ENCODE results near the gene TTLL11. TPM values are rescaled to one million over a fixed set of nuclear protein-coding genes. Genes with fewer than 3 reads are reported as not detected.

Gene TTLL11
- total RNA-seq, 2 experiments from 2014 or later, result 2.6 to 3.3 TPM

GRCh38 chr9:122100756-122101155 lies 7.6 kb upstream of the TTLL11 start:
- DNase-seq, result no peak
- Mint-ChIP-seq H3K4me3 (no peak overlapping the region), H3K27ac (no peak overlapping the region), H3K27me3 (ENCODE audit: low read depth) (peaks cover 16% of the 10 kb centered on the region), H3K9me3 (ENCODE audit: insufficient read depth) (peaks cover 11% of the 10 kb centered on the region), H3K4me1 (ENCODE audit: low read depth) (peaks cover 2% of the 10 kb centered on the region), H3K36me3 (ENCODE audit: low read depth) (peaks cover 4% of the 10 kb centered on the region)
- CTCF ChIA-PET, result interaction anchor here (2.0 to 2.2 kb wide), 2 partner anchors 11 to 23 kb away, joined by 4 to 14 read pairs; no protein-coding TSS in a partner anchor
- POLR2A ChIA-PET, result no interaction called here
- no peak for ATAC-seq

DNA sequence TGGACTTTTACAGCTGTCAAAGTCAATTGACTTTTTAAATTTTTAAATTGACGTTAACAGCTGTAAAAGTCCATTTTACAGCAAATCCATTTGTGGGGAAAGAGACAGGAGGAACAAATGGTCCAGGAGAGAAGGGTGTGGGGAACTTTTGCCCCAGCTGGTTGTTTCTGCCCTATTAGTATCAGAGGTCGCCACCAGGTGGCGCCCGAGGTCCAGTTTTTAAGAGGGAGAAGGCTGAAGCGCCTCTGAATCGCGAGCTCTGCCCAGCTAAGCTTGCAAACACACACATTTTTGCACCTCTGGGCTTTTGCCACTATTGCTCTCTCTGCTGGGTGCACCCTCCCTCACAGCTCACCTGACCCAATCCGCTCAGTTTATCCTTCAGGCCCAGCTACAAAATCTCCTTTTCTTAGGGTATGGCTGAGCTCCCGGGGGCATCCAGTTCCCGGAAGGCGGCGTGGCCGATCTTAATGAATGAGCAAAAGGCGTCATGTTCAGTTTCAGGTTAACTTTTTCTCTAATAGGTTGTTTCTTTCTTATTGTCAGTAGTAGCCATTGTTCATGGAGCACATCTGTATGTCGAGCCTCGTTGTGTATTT lies 6.3 kb upstream of the TTLL11 start:
- Mint-ChIP-seq H3K27me3 (ENCODE audit: low read depth) (peaks cover 24% of the 10 kb centered on the region), H3K4me3 (peak overlapping the region; percentile 32), H3K4me1 (ENCODE audit: low read depth) (peaks cover 13% of the 10 kb centered on the region), H3K27ac (no peak overlapping the region), H3K9me3 (ENCODE audit: insufficient read depth) (peaks cover 9% of the 10 kb centered on the region), H3K36me3 (ENCODE audit: low read depth) (peaks cover 4% of the 10 kb centered on the region)
- ATAC-seq, result peak; percentile 74
- DNase-seq, result peak; percentile 85
- CTCF ChIA-PET, result interaction anchor here (0.6 to 7.1 kb wide), 64 partner anchors 9 to 718 kb away, joined by 3 to 254 read pairs (median 4); partner anchors contain the start of genes MORN5, NDUFA8 and PTGS1
- POLR2A ChIA-PET, result no interaction called here

GRCh38 chr9:122097679-122098315 lies 4.7 kb upstream of the TTLL11 start:
- Mint-ChIP-seq H3K27me3 (ENCODE audit: low read depth) (peaks cover 24% of the 10 kb centered on the region), H3K36me3 (ENCODE audit: low read depth) (no peaks in the 10 kb centered on the region), H3K4me3 (no peak overlapping the region), H3K9me3 (ENCODE audit: insufficient read depth) (no peaks in the 10 kb centered on the region), H3K4me1 (ENCODE audit: low read depth) (peaks cover 16% of the 10 kb centered on the region), H3K27ac (no peak overlapping the region)
- ATAC-seq (no peak), DNase-seq (no peak)
- ChIA-PET CTCF (interaction anchor here (0.5 to 7.1 kb wide), 20 partner anchors 9 to 713 kb away, joined by 3 to 254 read pairs (median 5); no protein-coding TSS in a partner anchor), POLR2A (interaction anchor here (0.5 kb wide), 1 partner anchor 251 kb away, joined by 3 read pairs; no protein-coding TSS in a partner anchor)

DNA sequence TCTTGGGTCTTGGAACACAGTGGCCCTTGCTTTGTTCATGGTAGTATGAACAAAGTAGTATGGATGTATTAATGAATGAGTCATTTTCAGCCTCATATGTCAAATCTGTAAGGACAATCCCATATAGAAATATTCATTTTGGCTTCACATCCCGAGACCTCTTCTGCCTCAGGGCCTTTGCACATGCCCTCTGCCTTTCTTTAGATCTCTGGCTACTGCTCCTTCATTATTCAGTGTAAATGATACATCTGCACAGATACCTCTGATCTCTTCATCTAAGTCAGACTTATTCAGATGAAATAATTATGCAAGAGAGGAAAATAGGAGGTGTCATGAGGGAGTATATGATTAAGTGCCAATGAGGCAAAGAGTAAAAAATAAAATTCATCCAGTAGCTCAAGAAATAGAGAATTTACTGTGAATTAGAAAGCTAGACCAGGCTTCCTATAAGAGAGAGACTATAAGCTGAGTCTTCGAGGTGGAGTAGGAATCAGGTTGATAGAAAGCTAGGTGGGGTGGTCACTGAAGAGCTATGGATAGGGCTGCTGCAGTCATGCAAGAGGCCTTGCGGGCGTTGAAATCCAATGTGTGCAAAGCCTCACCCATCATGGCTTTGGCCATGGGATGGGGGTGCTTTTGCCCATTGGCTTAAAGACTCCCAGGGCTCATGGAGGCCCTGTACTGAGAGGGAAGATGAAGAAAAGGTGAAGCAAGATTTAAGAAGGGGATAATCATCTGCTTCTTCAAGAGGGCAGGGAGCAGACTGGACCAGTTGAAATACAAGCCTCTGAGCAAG lies 3.7 kb upstream of the TTLL11 start:
- CTCF ChIA-PET, result interaction anchor here (1.0 to 7.1 kb wide), 9 partner anchors 7 to 256 kb away, joined by 3 to 254 read pairs (median 4); no protein-coding TSS in a partner anchor
- Mint-ChIP-seq H3K9me3 (ENCODE audit: insufficient read depth) (no peaks in the 10 kb centered on the region), H3K4me1 (ENCODE audit: low read depth) (peaks cover 21% of the 10 kb centered on the region), H3K27me3 (ENCODE audit: low read depth) (peaks cover 24% of the 10 kb centered on the region), H3K27ac (no peak overlapping the region), H3K4me3 (no peak overlapping the region), H3K36me3 (ENCODE audit: low read depth) (no peaks in the 10 kb centered on the region)
- ATAC-seq, result no peak
- no peak for DNase-seq
- POLR2A ChIA-PET, result no interaction called here

GRCh38 chr9:122095010-122095767 lies 2.1 kb upstream of the TTLL11 start:
- ChIA-PET CTCF (interaction anchor here (0.7 to 7.1 kb wide), 12 partner anchors 9 to 707 kb away, joined by 3 to 254 read pairs (median 4); no protein-coding TSS in a partner anchor), POLR2A (no interaction called here)
- DNase-seq, result peak; percentile 74
- ATAC-seq, result no peak
- Mint-ChIP-seq H3K4me3 (peak overlapping the region; percentile 3), H3K27ac (no peak overlapping the region), H3K27me3 (ENCODE audit: low read depth) (peaks cover 23% of the 10 kb centered on the region), H3K4me1 (ENCODE audit: low read depth) (peaks cover 33% of the 10 kb centered on the region), H3K36me3 (ENCODE audit: low read depth) (no peaks in the 10 kb centered on the region), H3K9me3 (ENCODE audit: insufficient read depth) (no peaks in the 10 kb centered on the region)

- peaks cover 15% of the 10 kb centered on the region for H3K27me3 Mint-ChIP-seq (ENCODE audit: low read depth)
- no peak for DNase-seq
These were observed 1.2 kb downstream of the TTLL11 start for GRCh38 chr9:122091682-122092592.

DNA sequence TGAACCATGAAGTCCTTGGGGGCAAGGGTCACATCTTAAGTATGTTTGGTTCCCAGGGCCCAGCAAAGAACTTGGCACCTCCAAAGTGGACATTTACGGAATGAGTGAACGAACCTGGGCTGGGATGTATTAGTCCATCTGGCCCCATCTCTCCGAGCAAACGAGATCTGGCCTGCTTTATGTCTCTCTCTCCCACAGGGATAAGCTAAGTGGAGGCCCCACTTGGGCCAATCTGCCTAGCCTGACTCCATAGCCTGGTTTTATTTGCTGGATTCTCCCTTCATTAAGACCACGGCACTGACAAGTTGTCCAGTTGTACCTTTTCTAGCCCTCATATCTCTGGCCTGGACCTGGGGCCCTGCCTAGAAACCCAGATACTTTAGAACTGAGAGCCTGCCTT lies 2.1 kb downstream of the TTLL11 start:
- Mint-ChIP-seq H3K27ac (no peak overlapping the region), H3K4me1 (ENCODE audit: low read depth) (peaks cover 33% of the 10 kb centered on the region), H3K36me3 (ENCODE audit: low read depth) (no peaks in the 10 kb centered on the region), H3K4me3 (no peak overlapping the region), H3K27me3 (ENCODE audit: low read depth) (peaks cover 8% of the 10 kb centered on the region), H3K9me3 (ENCODE audit: insufficient read depth) (no peaks in the 10 kb centered on the region)
- ATAC-seq, result no peak
- ChIA-PET CTCF (interaction anchor here (1.0 to 4.4 kb wide), 2 partner anchors 8 to 260 kb away, joined by 3 to 34 read pairs; no protein-coding TSS in a partner anchor), POLR2A (no interaction called here)
- DNase-seq, result no peak

More at GRCh38 chr9:122091682-122092592, 1.2 kb downstream of the TTLL11 start:
- H3K9me3 Mint-ChIP-seq (ENCODE audit: insufficient read depth), result no peaks in the 10 kb centered on the region
- H3K27ac Mint-ChIP-seq, result peak overlapping the region; percentile 47
- ATAC-seq, result no peak
- peak overlapping the region; percentile 79 for H3K4me3 Mint-ChIP-seq
- H3K36me3 Mint-ChIP-seq (ENCODE audit: low read depth), result no peaks in the 10 kb centered on the region
- ChIA-PET CTCF (interaction anchor here (0.9 to 1.5 kb wide), 3 partner anchors 33 to 408 kb away, joined by 3 to 4 read pairs (median 3); no protein-coding TSS in a partner anchor), POLR2A (interaction anchor here (0.6 to 1.4 kb wide), 3 partner anchors 15 to 595 kb away, joined by 3 read pairs; partner anchors contain the start of genes MRRF and RBM18)
- peaks cover 33% of the 10 kb centered on the region for H3K4me1 Mint-ChIP-seq (ENCODE audit: low read depth)

- ChIA-PET POLR2A (no interaction called here), CTCF (interaction anchor here (1.0 to 4.4 kb wide), 3 partner anchors 8 to 260 kb away, joined by 3 to 34 read pairs (median 4); no protein-coding TSS in a partner anchor)
- Mint-ChIP-seq H3K27ac (no peak overlapping the region), H3K4me3 (no peak overlapping the region), H3K27me3 (ENCODE audit: low read depth) (peaks cover 8% of the 10 kb centered on the region), H3K9me3 (ENCODE audit: insufficient read depth) (no peaks in the 10 kb centered on the region), H3K36me3 (ENCODE audit: low read depth) (no peaks in the 10 kb centered on the region), H3K4me1 (ENCODE audit: low read depth) (peaks cover 30% of the 10 kb centered on the region)
- ATAC-seq, result no peak
- DNase-seq, result no peak
These were observed 2.7 kb downstream of the TTLL11 start for GRCh38 chr9:122090287-122090883.

GRCh38 chr9:122088880-122089706 lies 4.0 kb downstream of the TTLL11 start:
- no peaks in the 10 kb centered on the region for H3K27me3 Mint-ChIP-seq (ENCODE audit: low read depth)
- peaks cover 21% of the 10 kb centered on the region for H3K4me1 Mint-ChIP-seq (ENCODE audit: low read depth)
- no peak for ATAC-seq
- POLR2A ChIA-PET, result no interaction called here
- H3K36me3 Mint-ChIP-seq (ENCODE audit: low read depth), result no peaks in the 10 kb centered on the region
- CTCF ChIA-PET, result interaction anchor here (1.0 to 4.4 kb wide), 4 partner anchors 10 to 261 kb away, joined by 4 to 34 read pairs (median 5); no protein-coding TSS in a partner anchor
- no peak overlapping the region for H3K27ac Mint-ChIP-seq
- no peak for DNase-seq
- no peak overlapping the region for H3K4me3 Mint-ChIP-seq
- H3K9me3 Mint-ChIP-seq (ENCODE audit: insufficient read depth), result no peaks in the 10 kb centered on the region
